ENCODE results near the gene STK35. TPM values are rescaled to one million over a fixed set of nuclear protein-coding genes. Genes with fewer than 3 reads are reported as not detected.
"Not testable (repeated sequence)": the region's sequence is repeated elsewhere in the genome, so short reads cannot be mapped to it uniquely, and the experiment has no call there.

The STK35 gene
- total and polyA plus RNA-seq, 2 of the 13 experiments (the other 11 are each of a cell fraction or from before 2014, with no cell fraction given) = 27.4 to 29.8 TPM

GRCh38 chr20:2171840-2172239, 70.2 kb downstream of the STK35 start:
- in situ Hi-C loops (cut with HindIII; ENCODE audit: extremely low pct_ligation_motif_present, low pct_unique_long_range_greater_than_20kb) (loop anchor here (5.0 to 10.0 kb wide), 3 partner anchors 165 to 407 kb away; no protein-coding TSS in a partner anchor), intact Hi-C loops (cut with micrococcal nuclease; ENCODE audit: unreplicated experiment) (loop anchor here (1.0 to 2.0 kb wide), 2 partner anchors 165 to 207 kb away; no protein-coding TSS in a partner anchor)
- ATAC-seq; H3K4me1 ChIP-seq (ENCODE audit: insufficient read depth, low read length); H4K20me1 ChIP-seq (ENCODE audit: insufficient read depth, low read length); H3K27ac ChIP-seq (ENCODE audit: extremely low read length, insufficient read depth, low read length); H3K4me3 ChIP-seq (replicated peaks in 1 of 3; ENCODE audit: insufficient read depth in 1 of 3, low read depth in 2 of 3, low read length in 3 of 3); H3K79me2 ChIP-seq (ENCODE audit: insufficient read depth, low read length); H3K9me3 ChIP-seq (ENCODE audit: low read length); H3K4me2 ChIP-seq (ENCODE audit: low read depth, low read length); FAIRE-seq; H3K36me3 ChIP-seq (replicated peaks in 1 of 2; ENCODE audit: control insufficient read depth in 1 of 2, insufficient read depth in 2 of 2, low read length in 2 of 2); DNase-seq (ENCODE audit: low spot score); H3K9ac ChIP-seq (ENCODE audit: insufficient read depth, low read depth, low read length); BruUV-seq (replicated peaks); H2AFZ ChIP-seq (ENCODE audit: low read length): not testable (repeated sequence)
- POLR2A ChIA-PET = interaction anchor here (0.8 kb wide), 1 partner anchor 395 kb away, joined by 3 read pairs; no protein-coding TSS in a partner anchor
- TF ChIP-seq, protein P1, sequence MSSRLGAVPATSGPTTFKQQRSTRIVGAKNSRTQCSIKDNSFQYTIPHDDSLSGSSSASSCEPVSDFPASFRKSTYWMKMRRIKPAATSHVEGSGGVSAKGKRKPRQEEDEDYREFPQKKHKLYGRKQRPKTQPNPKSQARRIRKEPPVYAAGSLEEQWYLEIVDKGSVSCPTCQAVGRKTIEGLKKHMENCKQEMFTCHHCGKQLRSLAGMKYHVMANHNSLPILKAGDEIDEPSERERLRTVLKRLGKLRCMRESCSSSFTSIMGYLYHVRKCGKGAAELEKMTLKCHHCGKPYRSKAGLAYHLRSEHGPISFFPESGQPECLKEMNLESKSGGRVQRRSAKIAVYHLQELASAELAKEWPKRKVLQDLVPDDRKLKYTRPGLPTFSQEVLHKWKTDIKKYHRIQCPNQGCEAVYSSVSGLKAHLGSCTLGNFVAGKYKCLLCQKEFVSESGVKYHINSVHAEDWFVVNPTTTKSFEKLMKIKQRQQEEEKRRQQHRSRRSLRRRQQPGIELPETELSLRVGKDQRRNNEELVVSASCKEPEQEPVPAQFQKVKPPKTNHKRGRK (CRISPR knock-in tag; IDR thresholded peaks at IDR 0.05) = 0 out of 2 replicates have a peak, but pooled peaks have one; percentile 77
- CTCF ChIA-PET (ENCODE audit: low intra/inter-chr PET ratio, low total read pairs) = interaction anchor here (1.3 to 2.8 kb wide), 6 partner anchors 165 to 407 kb away, joined by 4 to 109 read pairs (median 10); no protein-coding TSS in a partner anchor
- peaks cover 2 to 19% of the 10 kb centered on the region in 2 experiments; a peak in 3 of 5 replicates for H3K27me3 ChIP-seq (ENCODE audit: control insufficient read depth in 1 of 2, insufficient read depth in 2 of 2, low read length in 2 of 2)
- 22% methylated on average over 6 of the region's 6 CpGs for WGBS (ENCODE audit: low lambda C conversion rate)

GRCh38 chr20:2172305-2173175, 70.9 kb downstream of the STK35 start:
- ChIA-PET POLR2A (interaction anchor here (0.8 kb wide), 1 partner anchor 395 kb away, joined by 3 read pairs; no protein-coding TSS in a partner anchor), CTCF (ENCODE audit: low intra/inter-chr PET ratio, low total read pairs) (interaction anchor here (1.3 to 2.8 kb wide), 6 partner anchors 166 to 408 kb away, joined by 4 to 109 read pairs (median 10); no protein-coding TSS in a partner anchor)
- no peaks in the 10 kb centered on the region for H3K4me1 ChIP-seq (ENCODE audit: insufficient read depth, low read length)
- peaks cover 2 to 22% of the 10 kb centered on the region in 2 experiments; a peak in 4 of 5 replicates for H3K27me3 ChIP-seq (ENCODE audit: control insufficient read depth in 1 of 2, insufficient read depth in 2 of 2, low read length in 2 of 2)
- FAIRE-seq (peak; percentile 92), ATAC-seq (peak; percentile 84), DNase-seq (ENCODE audit: low spot score) (peak; percentile 55)
- H3K4me3 ChIP-seq (replicated peaks in 1 of 3; ENCODE audit: insufficient read depth in 1 of 3, low read depth in 2 of 3, low read length in 3 of 3) = no peak overlapping the region
- intact Hi-C loops (cut with micrococcal nuclease; ENCODE audit: unreplicated experiment) = loop anchor here (1.0 kb wide), 1 partner anchor 207 kb away; no protein-coding TSS in a partner anchor
- no peak overlapping the region for H3K27ac ChIP-seq (ENCODE audit: extremely low read length, insufficient read depth, low read length)
- no peaks in the 10 kb centered on the region for H4K20me1 ChIP-seq (ENCODE audit: insufficient read depth, low read length)
- no peaks in the 10 kb centered on the region for H3K9me3 ChIP-seq (ENCODE audit: low read length)
- H3K36me3 ChIP-seq (replicated peaks in 1 of 2; ENCODE audit: control insufficient read depth in 1 of 2, insufficient read depth in 2 of 2, low read length in 2 of 2) = no peaks in the 10 kb centered on the region
- no peak overlapping the region for H2AFZ ChIP-seq (ENCODE audit: low read length)
- peak overlapping the region; percentile 48; the same call in 1 of the 2 replicates for H3K4me2 ChIP-seq (ENCODE audit: low read depth, low read length)
- no peak overlapping the region for H3K9ac ChIP-seq (ENCODE audit: insufficient read depth, low read depth, low read length)
- H3K79me2 ChIP-seq (ENCODE audit: insufficient read depth, low read length) = no peaks in the 10 kb centered on the region
- 10% methylated on average over 17 of the region's 17 CpGs for WGBS (ENCODE audit: low lambda C conversion rate)
- BruUV-seq (replicated peaks) = no TSS peak
- in situ Hi-C loops (cut with HindIII; ENCODE audit: extremely low pct_ligation_motif_present, low pct_unique_long_range_greater_than_20kb) = loop anchor here (5.0 to 10.0 kb wide), 3 partner anchors 165 to 408 kb away; no protein-coding TSS in a partner anchor
- TF ChIP-seq, protein P2, sequence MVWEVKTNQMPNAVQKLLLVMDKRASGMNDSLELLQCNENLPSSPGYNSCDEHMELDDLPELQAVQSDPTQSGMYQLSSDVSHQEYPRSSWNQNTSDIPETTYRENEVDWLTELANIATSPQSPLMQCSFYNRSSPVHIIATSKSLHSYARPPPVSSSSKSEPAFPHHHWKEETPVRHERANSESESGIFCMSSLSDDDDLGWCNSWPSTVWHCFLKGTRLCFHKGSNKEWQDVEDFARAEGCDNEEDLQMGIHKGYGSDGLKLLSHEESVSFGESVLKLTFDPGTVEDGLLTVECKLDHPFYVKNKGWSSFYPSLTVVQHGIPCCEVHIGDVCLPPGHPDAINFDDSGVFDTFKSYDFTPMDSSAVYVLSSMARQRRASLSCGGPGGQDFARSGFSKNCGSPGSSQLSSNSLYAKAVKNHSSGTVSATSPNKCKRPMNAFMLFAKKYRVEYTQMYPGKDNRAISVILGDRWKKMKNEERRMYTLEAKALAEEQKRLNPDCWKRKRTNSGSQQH (CRISPR knock-in tag; IDR thresholded peaks at IDR 0.05; ENCODE audit: low read depth) = 0 out of 2 replicates have a peak, but pooled peaks have one; percentile 36
- TF ChIP-seq SAP130 (CRISPR knock-in tag; IDR thresholded peaks at IDR 0.05; ENCODE audit: low read depth) (no peak), ZFP37 (CRISPR knock-in tag; IDR thresholded peaks at IDR 0.05; ENCODE audit: borderline replicate concordance) (no peak), NR2F1 (CRISPR knock-in tag; IDR thresholded peaks at IDR 0.05) (0 out of 4 replicates have a peak, but pooled peaks of 1 of the 2 experiments have one; percentile 17), ZNF280B (CRISPR knock-in tag; IDR thresholded peaks at IDR 0.05; ENCODE audit: borderline replicate concordance) (peak; percentile 57; the same call in 1 of the 2 replicates), RXRB (CRISPR knock-in tag; IDR thresholded peaks at IDR 0.05; ENCODE audit: borderline replicate concordance) (peak; percentile 24; the same call in 1 of the 2 replicates), ZNF451 (CRISPR knock-in tag; IDR thresholded peaks at IDR 0.05) (0 out of 2 replicates have a peak, but pooled peaks have one; percentile 43), SKI (IDR thresholded peaks at IDR 0.05; ENCODE audit: partially characterized antibody) (peak; percentile 36), SMC3 (IDR thresholded peaks at IDR 0.05; ENCODE audit: low read length) (peak; percentile 96)

All from HepG2 (cell line).